Brain microvascular endothelial cell (primary cell): Measurements from ENCODE around the gene NGB.

Source experiments
- DNase-seq: peaks from one replicate; pipeline ENCODE4 v3.0.0-alpha.2; 2020
- H3K27ac ChIP-seq: fragments of 250-450 bp; sonication (Bioruptor Pico); 2 replicates; pipeline ENCODE4 v1.5.1; 2020; ENCODE audit warnings: mild to moderate bottlenecking, moderate library complexity
- H3K27me3 ChIP-seq: fragments of 250-450 bp; sonication (Bioruptor Pico); replicated peaks from 2 replicates; pipeline ENCODE4 v1.5.1; 2020; ENCODE audit warnings: mild to moderate bottlenecking
- H3K36me3 ChIP-seq: fragments of 250-450 bp; sonication (Bioruptor Pico); replicated peaks from 2 replicates; pipeline ENCODE4 v1.5.1; 2020; ENCODE audit warnings: mild to moderate bottlenecking
- H3K4me3 ChIP-seq: 2 replicates; pipeline ENCODE4 v1.5.1; 2011; ENCODE audit warnings: low read depth, mild to moderate bottlenecking, control low read depth, low read length, moderate library complexity
- in situ Hi-C: cut with HindIII; loops from 2 replicates; pipeline ENCODE4 v1.10.0; 2017; ENCODE audit warnings: low sequenced_read_pairs, low pct_ligation_motif_present
- TF ChIP-seq, protein P1 (sequence below): IDR thresholded peaks from 2 replicates; pipeline ENCODE4 v1.5.1; 2011; ENCODE audit warnings: low read depth, mild to moderate bottlenecking, moderate library complexity, low read length, control low read depth, inconsistent platforms; ENCODE audit errors: missing control alignments

The NGB gene

DNA sequence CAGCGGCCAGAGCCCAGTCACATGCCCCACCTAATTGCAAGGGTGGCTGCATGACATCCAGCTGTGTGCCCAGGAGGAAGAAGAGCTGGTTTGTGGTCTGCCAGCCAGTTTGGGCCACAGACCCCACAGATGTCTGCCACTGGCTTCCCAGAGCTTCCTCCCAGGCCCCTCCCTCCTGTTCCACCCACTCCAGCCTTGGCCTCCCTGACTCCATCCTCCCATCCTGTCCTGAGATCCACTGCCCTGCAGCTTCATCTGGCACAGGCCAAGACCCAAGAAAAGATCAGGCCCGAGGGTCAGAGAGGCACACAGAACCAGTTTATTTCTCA is 5.9 kb downstream of the NGB start:
- Histone ChIP-seq H3K27ac (no peak overlapping the region), H3K36me3 (no peaks in the 10 kb centered on the region), H3K27me3 (peaks cover 19% of the 10 kb centered on the region), H3K4me3 (no peak overlapping the region)
- DNase-seq, result no peak
- TF ChIP-seq, protein P1, sequence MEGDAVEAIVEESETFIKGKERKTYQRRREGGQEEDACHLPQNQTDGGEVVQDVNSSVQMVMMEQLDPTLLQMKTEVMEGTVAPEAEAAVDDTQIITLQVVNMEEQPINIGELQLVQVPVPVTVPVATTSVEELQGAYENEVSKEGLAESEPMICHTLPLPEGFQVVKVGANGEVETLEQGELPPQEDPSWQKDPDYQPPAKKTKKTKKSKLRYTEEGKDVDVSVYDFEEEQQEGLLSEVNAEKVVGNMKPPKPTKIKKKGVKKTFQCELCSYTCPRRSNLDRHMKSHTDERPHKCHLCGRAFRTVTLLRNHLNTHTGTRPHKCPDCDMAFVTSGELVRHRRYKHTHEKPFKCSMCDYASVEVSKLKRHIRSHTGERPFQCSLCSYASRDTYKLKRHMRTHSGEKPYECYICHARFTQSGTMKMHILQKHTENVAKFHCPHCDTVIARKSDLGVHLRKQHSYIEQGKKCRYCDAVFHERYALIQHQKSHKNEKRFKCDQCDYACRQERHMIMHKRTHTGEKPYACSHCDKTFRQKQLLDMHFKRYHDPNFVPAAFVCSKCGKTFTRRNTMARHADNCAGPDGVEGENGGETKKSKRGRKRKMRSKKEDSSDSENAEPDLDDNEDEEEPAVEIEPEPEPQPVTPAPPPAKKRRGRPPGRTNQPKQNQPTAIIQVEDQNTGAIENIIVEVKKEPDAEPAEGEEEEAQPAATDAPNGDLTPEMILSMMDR, result no peak
- in situ Hi-C loops, result no loop called here

GRCh38 chr14:77264466-77265186 is 6.4 kb downstream of the NGB start:
- in situ Hi-C loops, result no loop called here
- TF ChIP-seq, protein P1, result no peak
- Histone ChIP-seq H3K4me3 (no peak overlapping the region), H3K27ac (no peak overlapping the region), H3K36me3 (no peaks in the 10 kb centered on the region), H3K27me3 (peaks cover 15% of the 10 kb centered on the region)
- no peak for DNase-seq

GRCh38 chr14:77260631-77261030 is 10.4 kb downstream of the NGB start:
- TF ChIP-seq, protein P1, result no peak
- Histone ChIP-seq H3K27ac (no peak overlapping the region), H3K27me3 (no peaks in the 10 kb centered on the region), H3K36me3 (no peaks in the 10 kb centered on the region), H3K4me3 (no peak overlapping the region)
- no peak for DNase-seq
- in situ Hi-C loops, result no loop called here

DNA sequence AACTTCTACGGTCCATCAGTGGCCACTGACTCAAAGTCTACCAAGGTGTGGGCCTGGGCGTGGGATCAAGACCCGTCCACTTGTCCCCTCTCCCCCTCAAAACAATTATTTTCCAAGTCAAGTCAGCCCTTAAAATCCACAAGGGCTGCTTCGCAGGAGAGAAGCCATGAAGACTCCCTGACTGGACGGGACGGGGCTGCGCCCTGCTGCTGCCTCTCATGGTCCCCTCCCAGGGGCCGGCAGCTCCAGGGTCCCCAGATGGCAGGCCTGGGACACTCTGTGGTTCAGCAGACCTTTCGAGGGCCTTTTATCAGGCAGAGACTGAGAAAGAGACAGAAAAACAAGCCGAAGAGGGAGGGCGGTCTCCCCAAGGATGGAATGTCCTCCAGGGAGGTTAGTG is 10.8 kb downstream of the NGB start:
- Histone ChIP-seq H3K36me3 (no peaks in the 10 kb centered on the region), H3K27ac (no peak overlapping the region), H3K27me3 (no peaks in the 10 kb centered on the region), H3K4me3 (no peak overlapping the region)
- in situ Hi-C loops, result no loop called here
- no peak for DNase-seq
- TF ChIP-seq, protein P1, result no peak

DNA sequence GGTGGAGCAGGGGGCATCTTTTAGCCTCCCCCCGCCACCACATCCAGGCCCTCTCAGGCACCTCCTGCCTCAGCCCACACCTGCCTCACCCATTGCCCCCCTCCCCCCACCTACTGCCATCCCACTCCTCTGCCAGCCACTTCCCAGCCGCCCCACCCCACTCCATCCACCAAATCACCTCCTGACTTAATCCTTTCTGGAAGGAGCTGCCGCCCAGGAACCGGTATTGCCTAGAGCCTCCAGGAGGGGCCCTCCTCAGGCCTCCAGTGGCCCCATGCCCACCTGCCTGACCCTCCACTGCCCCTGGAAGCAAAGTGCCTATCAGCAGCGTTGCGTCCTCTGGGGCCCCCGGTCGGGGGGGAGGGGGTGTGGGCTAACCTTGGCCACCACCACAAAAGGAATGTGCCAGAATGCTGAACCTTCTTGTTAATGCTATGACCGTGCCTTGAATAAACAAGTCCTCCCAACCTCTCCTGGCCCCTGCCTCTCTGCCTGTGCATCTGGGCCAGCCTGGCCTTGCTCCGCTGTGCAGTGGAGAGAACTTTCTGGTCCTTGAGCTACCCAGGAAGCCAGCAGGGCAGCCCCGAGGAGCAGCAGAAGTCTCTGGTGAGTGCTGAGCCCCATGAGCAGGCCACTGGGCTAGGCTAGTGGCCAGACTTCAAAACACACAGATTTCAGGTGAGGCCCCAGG is 11.8 kb downstream of the NGB start:
- H3K36me3 ChIP-seq, result no peaks in the 10 kb centered on the region
- TF ChIP-seq, protein P1, result no peak
- no peak for DNase-seq
- no peak overlapping the region for H3K27ac ChIP-seq
- H3K27me3 ChIP-seq, result no peaks in the 10 kb centered on the region
- in situ Hi-C loops, result no loop called here
- H3K4me3 ChIP-seq, result no peak overlapping the region

- no peaks in the 10 kb centered on the region for H3K27me3 ChIP-seq
- DNase-seq, result no peak
- no peak overlapping the region for H3K27ac ChIP-seq
- in situ Hi-C loops, result no loop called here
- H3K36me3 ChIP-seq, result no peaks in the 10 kb centered on the region
- H3K4me3 ChIP-seq, result no peak overlapping the region
- TF ChIP-seq, protein P1, result no peak
Observed at GRCh38 chr14:77258566-77258965, 12.4 kb downstream of the NGB start.
